Measurements from ENCODE around the gene NEMP1. TPM values are rescaled to one million over a fixed set of nuclear protein-coding genes. Genes with fewer than 3 reads are reported as not detected.
A peak's percentile ranks its signal among the peaks of the same experiment; 100 is the strongest.

NEMP1 gene
- total RNA-seq, 1 experiment from 2014 or later = 16.4 TPM

DNA sequence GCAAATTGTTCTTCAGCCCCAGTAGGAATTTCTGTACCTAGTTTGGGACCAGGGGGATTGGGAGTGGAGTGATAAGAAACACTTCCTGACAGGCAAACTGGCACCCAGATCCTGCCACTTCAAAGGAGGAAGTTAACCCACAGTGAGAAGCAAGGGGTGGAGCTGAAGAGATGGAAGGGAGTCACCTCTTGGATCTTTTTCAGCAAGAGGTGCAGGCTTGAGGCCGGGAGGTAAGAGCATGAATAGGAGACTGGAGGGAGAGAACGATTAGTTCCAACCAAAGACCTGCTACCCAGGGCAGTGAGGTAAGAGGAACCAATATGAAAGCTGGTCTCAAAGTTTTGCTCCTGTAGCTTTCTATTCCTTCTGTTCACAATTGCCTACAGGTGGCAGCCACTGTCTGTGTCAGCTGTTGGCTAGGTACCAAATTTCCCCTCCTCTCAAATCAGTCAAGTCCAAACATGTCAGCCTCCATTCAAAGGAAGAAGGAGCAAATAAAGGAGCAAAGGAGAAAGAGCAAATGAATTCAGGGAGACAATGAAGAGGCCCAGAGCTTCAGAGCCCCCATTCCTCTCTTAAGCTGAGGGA lies 47.4 kb downstream of the NEMP1 start:
- no peak for ATAC-seq
- no peak for DNase-seq
- H3K27ac ChIP-seq (ENCODE audit: low read length) = no peak overlapping the region

DNA sequence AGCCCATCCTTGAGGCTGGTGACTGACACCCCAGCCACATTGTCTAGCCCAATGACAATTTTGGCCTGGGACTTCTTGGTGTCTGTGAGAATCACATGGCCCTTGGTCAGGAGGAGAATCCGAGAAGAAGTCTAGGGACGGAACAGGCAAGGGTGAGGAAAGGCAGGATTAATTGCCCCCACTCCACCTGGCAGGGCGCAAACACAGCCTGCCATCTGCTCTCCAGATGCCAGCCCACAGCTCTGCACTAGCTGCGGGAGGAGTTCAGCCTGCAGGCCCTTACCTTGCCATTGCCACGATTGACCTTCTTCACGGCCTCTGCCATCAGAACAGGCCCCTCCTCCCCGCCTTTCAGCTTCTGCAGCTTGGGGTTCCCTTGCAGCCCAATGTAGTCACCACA lies 49.1 kb downstream of the NEMP1 start:
- Histone ChIP-seq H3K79me2 (ENCODE audit: low read length) (no peaks in the 10 kb centered on the region), H3K9ac (ENCODE audit: low read length) (no peak overlapping the region), H3K36me3 (ENCODE audit: low read depth, low read length) (no peaks in the 10 kb centered on the region), H3K27me3 (ENCODE audit: low read length) (peaks cover 18% of the 10 kb centered on the region), H3F3A (ENCODE audit: low read length, unreplicated experiment) (no peaks in the 10 kb centered on the region), H2AFZ (ENCODE audit: low read length) (no peak overlapping the region), H3K4me2 (ENCODE audit: low read length) (no peak overlapping the region), H4K20me1 (ENCODE audit: low read length) (no peaks in the 10 kb centered on the region), H3K27ac (ENCODE audit: low read length) (no peak overlapping the region), H3K4me3 (ENCODE audit: low read length) (no peak overlapping the region), H3K4me1 (ENCODE audit: insufficient read depth, low read length) (peaks cover 6% of the 10 kb centered on the region; the same call in 1 of the 2 replicates), H3K9me2 (replicated peaks; ENCODE audit: low read length) (no peaks in the 10 kb centered on the region), H3K9me3 (ENCODE audit: low read length) (no peaks in the 10 kb centered on the region)
- BruUV-seq (replicated peaks) = no TSS peak
- TF ChIP-seq EZH2 (IDR thresholded peaks at IDR 0.05; ENCODE audit: low read length, unreplicated experiment) (no peak), EZH2phosphoT487 (IDR thresholded peaks at IDR 0.05; ENCODE audit: borderline replicate concordance, low read length) (no peak)
- TF ChIP-seq, protein P1, sequence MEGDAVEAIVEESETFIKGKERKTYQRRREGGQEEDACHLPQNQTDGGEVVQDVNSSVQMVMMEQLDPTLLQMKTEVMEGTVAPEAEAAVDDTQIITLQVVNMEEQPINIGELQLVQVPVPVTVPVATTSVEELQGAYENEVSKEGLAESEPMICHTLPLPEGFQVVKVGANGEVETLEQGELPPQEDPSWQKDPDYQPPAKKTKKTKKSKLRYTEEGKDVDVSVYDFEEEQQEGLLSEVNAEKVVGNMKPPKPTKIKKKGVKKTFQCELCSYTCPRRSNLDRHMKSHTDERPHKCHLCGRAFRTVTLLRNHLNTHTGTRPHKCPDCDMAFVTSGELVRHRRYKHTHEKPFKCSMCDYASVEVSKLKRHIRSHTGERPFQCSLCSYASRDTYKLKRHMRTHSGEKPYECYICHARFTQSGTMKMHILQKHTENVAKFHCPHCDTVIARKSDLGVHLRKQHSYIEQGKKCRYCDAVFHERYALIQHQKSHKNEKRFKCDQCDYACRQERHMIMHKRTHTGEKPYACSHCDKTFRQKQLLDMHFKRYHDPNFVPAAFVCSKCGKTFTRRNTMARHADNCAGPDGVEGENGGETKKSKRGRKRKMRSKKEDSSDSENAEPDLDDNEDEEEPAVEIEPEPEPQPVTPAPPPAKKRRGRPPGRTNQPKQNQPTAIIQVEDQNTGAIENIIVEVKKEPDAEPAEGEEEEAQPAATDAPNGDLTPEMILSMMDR (conservative IDR thresholded peaks at IDR 0.05; ENCODE audit: low read depth, low read length) = no peak
- ChIA-PET POLR2A (ENCODE audit: unreplicated experiment) (no interaction called here), CTCF (no interaction called here)
- DNase-seq (no peak), ATAC-seq (no peak)
- intact Hi-C loops (cut with micrococcal nuclease) = no loop called here

More for the DNA sequence above, 47.4 kb downstream of the NEMP1 start:
- H3K36me3 ChIP-seq (ENCODE audit: low read depth, low read length) = no peaks in the 10 kb centered on the region
- ChIA-PET POLR2A (ENCODE audit: unreplicated experiment) (interaction anchor here (0.7 kb wide), 1 partner anchor 25 kb away, joined by 3 read pairs; no protein-coding TSS in a partner anchor), CTCF (no interaction called here)
- peaks cover 13% of the 10 kb centered on the region for H3K27me3 ChIP-seq (ENCODE audit: low read length)
- no peaks in the 10 kb centered on the region for H3F3A ChIP-seq (ENCODE audit: low read length, unreplicated experiment)
- H3K79me2 ChIP-seq (ENCODE audit: low read length) = no peaks in the 10 kb centered on the region
- H3K4me3 ChIP-seq (ENCODE audit: low read length) = no peak overlapping the region
- no TSS peak for BruUV-seq (replicated peaks)
- H3K4me2 ChIP-seq (ENCODE audit: low read length) = no peak overlapping the region
- TF ChIP-seq, protein P1 (conservative IDR thresholded peaks at IDR 0.05; ENCODE audit: low read depth, low read length) = 0 out of 2 replicates have a peak, but pooled peaks have one; percentile 7
- no peak for TF ChIP-seq EZH2 (IDR thresholded peaks at IDR 0.05; ENCODE audit: low read length, unreplicated experiment)
- TF ChIP-seq EZH2phosphoT487 (IDR thresholded peaks at IDR 0.05; ENCODE audit: borderline replicate concordance, low read length) = no peak
- no peaks in the 10 kb centered on the region for H4K20me1 ChIP-seq (ENCODE audit: low read length)
- no peaks in the 10 kb centered on the region for H3K9me3 ChIP-seq (ENCODE audit: low read length)
- H3K4me1 ChIP-seq (ENCODE audit: insufficient read depth, low read length) = peaks cover 6% of the 10 kb centered on the region; the same call in 1 of the 2 replicates
- H2AFZ ChIP-seq (ENCODE audit: low read length) = no peak overlapping the region
- H3K9ac ChIP-seq (ENCODE audit: low read length) = no peak overlapping the region
- intact Hi-C loops (cut with micrococcal nuclease) = no loop called here
- no peaks in the 10 kb centered on the region for H3K9me2 ChIP-seq (replicated peaks; ENCODE audit: low read length)

DNA sequence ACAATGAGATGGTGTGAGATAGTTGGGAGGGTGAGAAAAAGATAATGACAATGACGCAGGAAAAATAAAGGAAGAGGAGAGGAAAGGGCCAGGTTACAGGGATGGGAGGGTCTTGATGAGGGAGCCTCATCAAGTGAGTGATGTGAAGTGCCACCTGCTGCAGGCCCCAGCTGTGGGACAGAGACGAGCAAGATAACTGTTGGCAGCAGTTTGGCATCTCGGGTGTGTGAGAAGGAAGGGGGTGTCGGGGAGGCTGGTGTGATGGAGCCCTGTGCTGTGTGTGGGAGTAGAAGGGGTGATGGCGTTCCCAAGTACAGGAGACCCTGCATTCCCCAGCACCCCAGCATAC lies 50.8 kb downstream of the NEMP1 start:
- Histone ChIP-seq H3K27ac (ENCODE audit: low read length) (no peak overlapping the region), H3K9me3 (ENCODE audit: low read length) (no peaks in the 10 kb centered on the region), H3K4me2 (ENCODE audit: low read length) (no peak overlapping the region), H3K79me2 (ENCODE audit: low read length) (no peaks in the 10 kb centered on the region), H2AFZ (ENCODE audit: low read length) (no peak overlapping the region), H3K9me2 (replicated peaks; ENCODE audit: low read length) (no peaks in the 10 kb centered on the region), H3K9ac (ENCODE audit: low read length) (no peak overlapping the region), H3K27me3 (ENCODE audit: low read length) (peaks cover 18% of the 10 kb centered on the region), H4K20me1 (ENCODE audit: low read length) (no peaks in the 10 kb centered on the region), H3K4me1 (ENCODE audit: insufficient read depth, low read length) (no peaks in the 10 kb centered on the region), H3K36me3 (ENCODE audit: low read depth, low read length) (no peaks in the 10 kb centered on the region), H3K4me3 (ENCODE audit: low read length) (no peak overlapping the region), H3F3A (ENCODE audit: low read length, unreplicated experiment) (no peaks in the 10 kb centered on the region)
- CTCF ChIA-PET = no interaction called here
- no peak for DNase-seq
- BruUV-seq (replicated peaks) = no TSS peak
- TF ChIP-seq, protein P1 (conservative IDR thresholded peaks at IDR 0.05; ENCODE audit: low read depth, low read length) = no peak
- no peak for TF ChIP-seq EZH2 (IDR thresholded peaks at IDR 0.05; ENCODE audit: low read length, unreplicated experiment)
- no peak for TF ChIP-seq EZH2phosphoT487 (IDR thresholded peaks at IDR 0.05; ENCODE audit: borderline replicate concordance, low read length)
- intact Hi-C loops (cut with micrococcal nuclease) = no loop called here
- POLR2A ChIA-PET (ENCODE audit: unreplicated experiment) = no interaction called here
- no peak for ATAC-seq
